Right lobe of liver (tissue), 4 donors: ENCODE measurements around the gene VWA5B1.

ENCODE experiments used
- CTCF ChIP-seq, 4 donors: fragments of 200-600 bp in 3 of 4; fragments of 450-650 bp in 1 of 4; IDR thresholded peaks; one replicate each; pipeline versions ENCODE4 v1.5.1 to v1.8.0; 2016 to 2022; ENCODE audit warnings: antibody characterized with exemption in 4 of 4, mild to moderate bottlenecking in 2 of 4
- POLR2A ChIP-seq: fragments of 450-650 bp; IDR thresholded peaks from one replicate; pipeline ENCODE4 v1.6.1; 2017; ENCODE audit warnings: antibody characterized with exemption, mild to moderate bottlenecking
- donor health status: DM: no; HTN: no; CAD: no.
- donor health status: DM: no; HTN: no; CAD: no.
- donor health status: DM: no; HTN: yes; CAD: no.

GRCh38 chr1:20355101-20355827, 64.6 kb downstream of the VWA5B1 start:
- TF ChIP-seq CTCF (IDR thresholded peaks at IDR 0.05) (no peak), POLR2A (no peak)
